Measurements from ENCODE around the gene NRXN2.

- TF ChIP-seq TAF1 (IDR thresholded peaks at IDR 0.05; ENCODE audit: borderline replicate concordance, insufficient read depth, low read length) (no peak), REST (IDR thresholded peaks at IDR 0.05; ENCODE audit: insufficient read depth in 1 of 2, low read depth in 2 of 2, low read length in 2 of 2) (no peak), POLR2AphosphoS5 (IDR thresholded peaks at IDR 0.05; ENCODE audit: low read depth, low read length) (no peak), SIN3A (IDR thresholded peaks at IDR 0.05; ENCODE audit: borderline replicate concordance, insufficient read depth, low read length) (no peak)
These were observed 90.3 kb downstream of the NRXN2 start for GRCh38 chr11:64632654-64633053.
